A673 (cell line): ENCODE measurements around the gene GRIK4. TPM values are rescaled to one million over a fixed set of nuclear protein-coding genes. Genes with fewer than 3 reads are reported as not detected.

Source experiments
- BruUV-seq: library from RNA; stranded (reverse); fragments of 400-500 nt; replicated peaks from 2 replicates; lab custom pipeline; 2021; lab: Mats Ljungman, UMichigan
- CTCF ChIA-PET: fragments of 300-600 bp; sonication (Branson Sonifier 250); formaldehyde crosslinking; loops from one replicate; lab custom pipeline; 2022; ENCODE audit warnings: antibody characterized with exemption; lab: Charles Lee
- POLR2A ChIA-PET: fragments of 300-600 bp; sonication (Branson Sonifier 250); formaldehyde crosslinking; loops from one replicate; lab custom pipeline; 2022; ENCODE audit warnings: antibody characterized with exemption; ENCODE audit not compliant: low non-redundant PET; lab: Charles Lee
- DNase-seq: peaks from one replicate; pipeline ENCODE4 v3.0.0-alpha.2; 2015; ENCODE audit warnings: low spot score
- H3K27ac ChIP-seq: fragments of 200-600 bp; sonication (generic); 2 replicates; pipeline ENCODE4 v1.5.1; 2016; ENCODE audit warnings: mixed run types, low read depth, mild to moderate bottlenecking, mixed read lengths, antibody characterized with exemption, low read length; ENCODE audit not compliant: poor library complexity, severe bottlenecking
- H3K27me3 ChIP-seq: fragments of 200-600 bp; sonication (generic); replicated peaks from 2 replicates; pipeline ENCODE4 v1.6.1; 2017; ENCODE audit warnings: mixed run types, low read depth, mild to moderate bottlenecking, mixed read lengths, antibody characterized with exemption, low read length; ENCODE audit not compliant: insufficient read depth, poor library complexity
- H3K36me3 ChIP-seq: fragments of 200-600 bp; sonication (generic); 2 replicates; pipeline ENCODE4 v1.6.1; 2016; ENCODE audit warnings: mixed run types, mild to moderate bottlenecking, mixed read lengths, antibody characterized with exemption, low read length; ENCODE audit not compliant: insufficient read depth, poor library complexity, severe bottlenecking
- H3K4me1 ChIP-seq: fragments of 200-600 bp; sonication (generic); 2 replicates; pipeline ENCODE4 v1.6.1; 2017; ENCODE audit warnings: mixed run types, mild to moderate bottlenecking, mixed read lengths, antibody characterized with exemption, low read length; ENCODE audit not compliant: insufficient read depth, poor library complexity, severe bottlenecking
- H3K4me3 ChIP-seq: fragments of 200-600 bp; sonication (generic); 2 replicates; pipeline ENCODE4 v1.5.1; 2016; ENCODE audit warnings: low read depth, mixed run types, mild to moderate bottlenecking, mixed read lengths, low read length; ENCODE audit not compliant: poor library complexity, severe bottlenecking
- H3K9me3 ChIP-seq: fragments of 200-600 bp; sonication (generic); 2 replicates; pipeline ENCODE4 v1.6.1; 2016; ENCODE audit warnings: mixed run types, low read depth, mild to moderate bottlenecking, mixed read lengths, antibody characterized with exemption, low read length; ENCODE audit not compliant: poor library complexity, severe bottlenecking
- CTCF ChIP-seq: fragments of 300-800, 200-600 bp; sonication (generic); conservative IDR thresholded peaks from 2 replicates; pipeline ENCODE4 v1.5.1; 2017; ENCODE audit warnings: low read depth, mild to moderate bottlenecking, antibody characterized with exemption, low read length, moderate library complexity, mixed read lengths
- EZH2 ChIP-seq: fragments of 200-600 bp; sonication (generic); IDR thresholded peaks from 2 replicates; pipeline ENCODE4 v1.6.1; 2017; ENCODE audit warnings: borderline replicate concordance, low read depth, mild to moderate bottlenecking, mixed read lengths, antibody characterized with exemption, low read length; ENCODE audit not compliant: poor library complexity, severe bottlenecking
- intact Hi-C: fragments of 100-400 bp; cut with micrococcal nuclease; formaldehyde crosslinking; loops from one replicate; pipeline ENCODE4 v1.10.0; 2022; ENCODE audit not compliant: unreplicated experiment
- total RNA-seq: library from RNA; stranded (reverse); gene quantifications from 2 replicates; pipeline ENCODE4 v1.2.3, GENCODE V29; 2021

The GRIK4 gene
- total RNA-seq, 1 experiment from 2014 or later = not detected

- Histone ChIP-seq H3K4me1 (no peaks in the 10 kb centered on the region), H3K27ac (no peak overlapping the region), H3K4me3 (no peak overlapping the region), H3K36me3 (no peaks in the 10 kb centered on the region), H3K9me3 (no peaks in the 10 kb centered on the region), H3K27me3 (no peaks in the 10 kb centered on the region)
- intact Hi-C loops = no loop called here
- DNase-seq = no peak
- POLR2A ChIA-PET = no interaction called here
- TF ChIP-seq CTCF (no peak), EZH2 (no peak)
- BruUV-seq = no TSS peak
- CTCF ChIA-PET = no interaction called here
These were observed 27.2 kb downstream of the GRIK4 start for GRCh38 chr11:120538707-120539106.

GRCh38 chr11:120539667-120540369, 28.3 kb downstream of the GRIK4 start:
- DNase-seq = no peak
- ChIA-PET CTCF (no interaction called here), POLR2A (no interaction called here)
- Histone ChIP-seq H3K4me3 (no peak overlapping the region), H3K9me3 (no peaks in the 10 kb centered on the region), H3K27ac (no peak overlapping the region), H3K36me3 (no peaks in the 10 kb centered on the region), H3K4me1 (no peaks in the 10 kb centered on the region), H3K27me3 (no peaks in the 10 kb centered on the region)
- TF ChIP-seq EZH2 (no peak), CTCF (no peak)
- intact Hi-C loops = no loop called here
- BruUV-seq = no TSS peak

- ChIA-PET POLR2A (no interaction called here), CTCF (no interaction called here)
- no peak for DNase-seq
- Histone ChIP-seq H3K9me3 (no peaks in the 10 kb centered on the region), H3K4me1 (no peaks in the 10 kb centered on the region), H3K36me3 (no peaks in the 10 kb centered on the region), H3K27me3 (no peaks in the 10 kb centered on the region), H3K27ac (no peak overlapping the region), H3K4me3 (no peak overlapping the region)
- BruUV-seq = no TSS peak
- intact Hi-C loops = no loop called here
- TF ChIP-seq CTCF (no peak), EZH2 (no peak)
These were observed 29.4 kb downstream of the GRIK4 start for GRCh38 chr11:120540744-120541465.
